Type B pancreatic cell (in vitro differentiated cells): ENCODE measurements around the gene ATAD5. TPM values are rescaled to one million over a fixed set of nuclear protein-coding genes. Genes with fewer than 3 reads are reported as not detected.

Source experiments
- DNase-seq: peaks from one replicate; pipeline ENCODE4 v3.0.0; 2021; ENCODE audit warnings: mixed read lengths; ENCODE audit not compliant: unreplicated experiment; ENCODE audit errors: extremely low spot score
- H3K27ac Mint-ChIP-seq: 2 replicates; pipeline ENCODE4 v1.8.0; 2021; ENCODE audit warnings: mild to moderate bottlenecking, mixed read lengths
- H3K27me3 Mint-ChIP-seq: 2 replicates; pipeline ENCODE4 v1.8.0; 2021; ENCODE audit warnings: mixed read lengths
- H3K36me3 Mint-ChIP-seq: 2 replicates; pipeline ENCODE4 v1.8.0; 2021; ENCODE audit warnings: mixed read lengths
- H3K4me1 Mint-ChIP-seq: one replicate; pipeline ENCODE4 v1.8.0; 2021; ENCODE audit warnings: mixed read lengths; ENCODE audit not compliant: unreplicated experiment
- H3K4me3 Mint-ChIP-seq: 2 replicates; pipeline ENCODE4 v1.8.0; 2021; ENCODE audit warnings: mild to moderate bottlenecking, mixed read lengths
- H3K9me3 Mint-ChIP-seq: 2 replicates; pipeline ENCODE4 v1.8.0; 2021; ENCODE audit warnings: mixed read lengths
- total RNA-seq: library from RNA; stranded (reverse); gene quantifications from 2 replicates; pipeline ENCODE4 v1.2.1, GENCODE V29; 2021; ENCODE audit warnings: low replicate concordance
- TF ChIP-seq, protein P1 (sequence below): fragments of 200-600 bp; sonication (generic); conservative IDR thresholded peaks from 2 replicates; pipeline ENCODE4 v1.5.0; 2021; ENCODE audit warnings: antibody characterized with exemption, mild to moderate bottlenecking

ATAD5 gene
- total RNA-seq, 1 donor from 2014 or later, result 14.3 TPM

DNA sequence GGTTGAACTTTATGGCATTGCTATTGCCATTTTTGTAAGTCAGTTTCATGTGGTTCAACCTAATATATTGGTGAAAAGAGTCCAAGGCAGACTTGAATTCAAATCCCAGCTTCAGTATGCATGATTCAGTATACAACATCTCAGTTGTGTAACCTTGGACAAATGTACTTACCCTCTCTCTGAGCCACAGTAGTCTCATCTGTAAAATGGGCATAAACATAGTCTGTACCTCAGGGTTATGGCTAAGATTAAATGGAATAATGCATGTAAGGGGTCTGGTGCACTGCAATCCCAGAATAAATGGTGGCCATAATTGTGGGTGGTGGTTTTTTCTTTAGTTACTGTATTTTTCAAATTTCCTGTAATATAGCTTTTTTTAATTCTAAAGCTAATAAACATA lies 85.3 kb downstream of the ATAD5 start:
- Mint-ChIP-seq H3K36me3 (no peaks in the 10 kb centered on the region), H3K9me3 (no peaks in the 10 kb centered on the region), H3K4me3 (no peak overlapping the region), H3K27me3 (peaks cover 45% of the 10 kb centered on the region), H3K27ac (no peak overlapping the region), H3K4me1 (peaks cover 9% of the 10 kb centered on the region)
- TF ChIP-seq, protein P1, sequence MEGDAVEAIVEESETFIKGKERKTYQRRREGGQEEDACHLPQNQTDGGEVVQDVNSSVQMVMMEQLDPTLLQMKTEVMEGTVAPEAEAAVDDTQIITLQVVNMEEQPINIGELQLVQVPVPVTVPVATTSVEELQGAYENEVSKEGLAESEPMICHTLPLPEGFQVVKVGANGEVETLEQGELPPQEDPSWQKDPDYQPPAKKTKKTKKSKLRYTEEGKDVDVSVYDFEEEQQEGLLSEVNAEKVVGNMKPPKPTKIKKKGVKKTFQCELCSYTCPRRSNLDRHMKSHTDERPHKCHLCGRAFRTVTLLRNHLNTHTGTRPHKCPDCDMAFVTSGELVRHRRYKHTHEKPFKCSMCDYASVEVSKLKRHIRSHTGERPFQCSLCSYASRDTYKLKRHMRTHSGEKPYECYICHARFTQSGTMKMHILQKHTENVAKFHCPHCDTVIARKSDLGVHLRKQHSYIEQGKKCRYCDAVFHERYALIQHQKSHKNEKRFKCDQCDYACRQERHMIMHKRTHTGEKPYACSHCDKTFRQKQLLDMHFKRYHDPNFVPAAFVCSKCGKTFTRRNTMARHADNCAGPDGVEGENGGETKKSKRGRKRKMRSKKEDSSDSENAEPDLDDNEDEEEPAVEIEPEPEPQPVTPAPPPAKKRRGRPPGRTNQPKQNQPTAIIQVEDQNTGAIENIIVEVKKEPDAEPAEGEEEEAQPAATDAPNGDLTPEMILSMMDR, result no peak
- no peak for DNase-seq

DNA sequence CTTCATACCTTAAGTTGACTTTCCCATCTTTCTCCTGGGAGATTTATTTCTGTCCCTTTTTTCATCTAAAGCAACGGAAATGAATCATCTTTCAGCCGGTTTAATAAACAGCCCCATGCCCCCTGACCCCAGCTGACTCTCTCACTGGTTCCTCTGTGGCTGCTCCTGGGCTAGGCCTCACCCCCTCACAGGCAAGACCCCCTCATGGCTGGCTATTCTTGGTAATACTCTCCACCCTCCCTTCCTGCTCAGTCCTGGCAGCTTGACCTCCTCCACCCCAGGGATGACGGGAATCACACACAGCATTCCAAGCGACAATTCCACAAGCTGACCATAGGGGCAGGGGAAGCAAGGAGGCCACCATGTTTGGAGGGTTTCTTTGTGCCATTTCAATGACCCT lies 88.5 kb downstream of the ATAD5 start:
- Mint-ChIP-seq H3K36me3 (no peaks in the 10 kb centered on the region), H3K4me3 (peak overlapping the region; percentile 86), H3K9me3 (no peaks in the 10 kb centered on the region), H3K4me1 (peaks cover 13% of the 10 kb centered on the region), H3K27ac (no peak overlapping the region), H3K27me3 (peaks cover 68% of the 10 kb centered on the region)
- no peak for DNase-seq
- TF ChIP-seq, protein P1, result peak; percentile 49

DNA sequence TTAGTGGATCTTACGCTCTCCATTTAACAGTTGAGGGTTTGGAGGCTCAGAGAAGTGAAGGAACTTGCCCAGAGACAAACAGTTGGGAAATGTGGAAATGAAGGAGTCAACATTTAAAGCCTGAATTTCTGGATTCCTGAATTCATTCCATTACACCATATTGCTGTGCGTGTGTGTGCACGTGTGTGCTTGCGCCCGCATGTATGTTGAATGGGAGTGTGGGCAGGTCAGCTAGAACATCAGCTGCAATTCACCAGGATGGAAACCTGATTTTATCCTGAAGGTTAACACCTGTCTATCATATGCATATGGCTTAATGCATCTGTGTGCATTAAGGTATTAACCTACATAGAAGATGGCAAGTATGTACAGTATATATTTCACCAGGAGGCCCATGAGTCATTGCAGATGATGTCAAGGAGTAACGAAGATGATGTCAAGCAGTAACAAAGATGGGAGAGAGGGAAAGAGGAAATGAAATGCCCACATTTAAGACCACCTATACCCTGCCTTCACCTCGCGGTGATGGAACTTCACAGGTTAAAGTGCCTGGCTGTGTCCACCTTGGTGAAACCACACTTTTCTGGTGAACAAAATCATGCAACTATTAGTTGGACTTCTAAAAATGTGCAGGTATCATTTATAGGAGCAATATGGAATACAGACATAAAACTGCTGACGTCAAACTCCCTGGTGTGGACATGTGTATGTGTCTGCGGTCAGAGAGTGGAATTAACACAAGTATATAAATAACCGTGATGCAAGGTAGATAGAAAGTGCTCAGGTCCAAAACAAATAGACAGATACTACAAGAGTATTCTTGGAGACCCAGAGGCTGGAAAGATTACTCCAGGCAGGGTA lies 89.1 kb downstream of the ATAD5 start:
- Mint-ChIP-seq H3K36me3 (no peaks in the 10 kb centered on the region), H3K27me3 (peaks cover 70% of the 10 kb centered on the region), H3K4me1 (peaks cover 13% of the 10 kb centered on the region), H3K27ac (no peak overlapping the region), H3K9me3 (no peaks in the 10 kb centered on the region), H3K4me3 (peak overlapping the region; percentile 86)
- no peak for DNase-seq
- TF ChIP-seq, protein P1, result peak; percentile 18

DNA sequence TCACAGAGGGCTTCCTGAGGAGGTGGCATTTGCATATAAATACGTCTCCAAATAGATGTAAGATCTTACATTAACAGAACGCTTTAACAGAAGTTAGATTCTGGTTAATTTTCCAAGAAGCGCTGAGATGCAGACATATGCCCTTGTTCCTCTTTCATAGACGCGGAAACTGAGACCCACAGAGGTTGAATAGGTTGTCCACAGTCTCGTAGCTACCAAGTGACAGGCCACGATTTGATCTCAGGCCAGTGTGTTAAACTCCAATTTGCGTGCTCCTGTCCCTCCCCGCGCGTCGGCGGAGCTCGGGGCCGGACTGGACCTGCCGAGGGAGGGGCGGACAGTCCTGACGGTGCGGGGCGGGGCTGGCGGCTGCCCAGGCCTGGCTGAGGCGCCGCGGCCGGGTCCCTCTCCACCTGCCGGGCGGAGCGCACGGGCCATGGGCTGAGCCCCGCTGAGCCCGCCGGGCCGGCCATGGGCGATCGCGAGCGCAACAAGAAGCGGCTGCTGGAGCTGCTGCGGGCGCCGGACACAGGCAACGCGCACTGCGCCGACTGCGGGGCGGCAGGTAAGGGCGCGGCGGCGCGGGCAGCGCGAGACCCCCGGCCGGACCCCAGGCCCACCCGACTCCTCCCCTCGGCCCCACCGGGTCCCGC lies 89.9 kb downstream of the ATAD5 start, which contains the start of gene ADAP2:
ADAP2 (plus strand) TSS at position 402 of the 653 bp plus-strand sequence; CDS start at position 472, 70 bp downstream.
- peak within 1 kb of the TSS; percentile 87 for H3K4me3 Mint-ChIP-seq
- H3K27me3 Mint-ChIP-seq, result peaks cover 74% of the 10 kb centered on the region
- H3K36me3 Mint-ChIP-seq, result no peaks in the 10 kb centered on the region
- TF ChIP-seq, protein P1, result no peak
- no peak for DNase-seq
- H3K27ac Mint-ChIP-seq, result no peak within 1 kb of the TSS
- H3K9me3 Mint-ChIP-seq, result no peaks in the 10 kb centered on the region
- peaks cover 13% of the 10 kb centered on the region for H3K4me1 Mint-ChIP-seq

DNA sequence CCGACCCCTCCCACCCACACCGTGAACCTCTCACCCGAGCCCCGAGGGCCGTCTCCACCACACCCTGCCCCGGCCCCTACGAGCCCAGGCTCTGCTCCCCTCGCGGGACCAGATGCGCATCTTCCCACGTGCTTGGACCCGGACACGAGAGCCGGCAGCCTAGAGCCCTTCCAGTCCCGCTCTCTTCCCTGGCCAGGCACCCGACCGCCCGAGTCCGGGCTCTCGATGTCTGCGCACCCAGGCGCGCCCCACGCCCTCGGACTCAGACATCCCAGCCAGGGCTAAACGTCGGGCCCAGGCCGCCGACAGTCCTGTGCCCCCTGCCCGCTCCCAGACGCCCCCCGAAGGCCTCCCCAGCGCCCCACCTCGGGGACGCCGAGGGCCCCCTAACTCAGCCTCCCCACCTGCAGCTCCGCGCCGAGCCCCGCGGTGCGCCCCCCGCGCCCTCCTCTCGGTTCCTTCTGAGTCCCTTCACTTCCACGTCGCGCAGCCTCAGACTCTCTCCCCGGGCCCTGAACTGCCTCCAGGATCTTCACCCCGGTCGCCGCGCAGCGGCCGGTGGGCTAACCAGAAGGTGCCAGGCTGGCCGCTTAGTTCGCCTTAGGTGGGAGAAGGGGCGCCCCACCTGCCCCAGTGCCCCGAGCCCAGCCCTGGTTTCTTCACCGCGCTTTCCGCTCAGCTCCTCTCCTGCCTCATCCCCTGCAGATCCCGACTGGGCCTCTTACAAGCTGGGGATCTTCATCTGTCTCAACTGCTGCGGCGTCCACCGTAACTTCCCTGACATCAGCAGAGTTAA lies 90.7 kb downstream of the ATAD5 start:
- H3K36me3 Mint-ChIP-seq, result no peaks in the 10 kb centered on the region
- H3K27ac Mint-ChIP-seq, result no peak overlapping the region
- no peak for DNase-seq
- H3K27me3 Mint-ChIP-seq, result peaks cover 80% of the 10 kb centered on the region
- TF ChIP-seq, protein P1, result no peak
- no peaks in the 10 kb centered on the region for H3K9me3 Mint-ChIP-seq
- H3K4me3 Mint-ChIP-seq, result peak overlapping the region; percentile 87
- peaks cover 13% of the 10 kb centered on the region for H3K4me1 Mint-ChIP-seq
